Measurements from ENCODE around the gene ABHD17A.

DNA sequence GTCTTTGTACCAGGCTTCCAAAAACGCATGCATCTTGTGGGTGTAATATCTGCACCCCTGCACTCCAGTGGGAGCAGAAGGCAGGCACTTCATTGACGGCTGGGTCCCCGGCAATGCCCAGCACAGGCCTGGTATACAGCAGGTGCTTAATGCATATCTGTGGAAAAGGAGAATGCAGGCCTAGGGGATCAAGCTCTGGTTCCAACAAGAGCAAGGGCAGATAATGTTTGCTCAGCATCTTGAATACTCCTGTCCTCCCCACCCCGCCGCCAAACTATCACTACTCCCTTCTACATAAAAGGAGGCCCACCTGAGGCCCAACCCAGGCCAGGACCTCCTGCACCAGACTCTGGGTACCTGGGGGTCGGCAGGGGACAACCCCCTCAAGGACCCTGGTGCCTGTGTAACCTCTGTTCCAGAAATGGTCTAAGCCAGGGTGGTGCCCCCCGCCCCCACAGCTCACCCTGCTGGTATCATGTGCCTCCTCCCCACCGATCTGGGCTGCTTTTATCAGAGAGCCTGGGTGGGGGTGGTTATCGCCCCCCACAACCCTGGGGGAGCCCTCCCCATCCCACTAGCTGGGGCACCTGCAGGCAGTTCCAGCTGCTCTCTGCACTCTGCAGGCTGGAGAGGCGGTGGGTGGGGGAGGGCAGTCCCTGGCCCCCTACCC lies 26.7 kb downstream of the ABHD17A start:
- TF ChIP-seq MXI1 (IDR thresholded peaks at IDR 0.05; ENCODE audit: low read depth, low read length): no peak
- TF ChIP-seq, protein P1, sequence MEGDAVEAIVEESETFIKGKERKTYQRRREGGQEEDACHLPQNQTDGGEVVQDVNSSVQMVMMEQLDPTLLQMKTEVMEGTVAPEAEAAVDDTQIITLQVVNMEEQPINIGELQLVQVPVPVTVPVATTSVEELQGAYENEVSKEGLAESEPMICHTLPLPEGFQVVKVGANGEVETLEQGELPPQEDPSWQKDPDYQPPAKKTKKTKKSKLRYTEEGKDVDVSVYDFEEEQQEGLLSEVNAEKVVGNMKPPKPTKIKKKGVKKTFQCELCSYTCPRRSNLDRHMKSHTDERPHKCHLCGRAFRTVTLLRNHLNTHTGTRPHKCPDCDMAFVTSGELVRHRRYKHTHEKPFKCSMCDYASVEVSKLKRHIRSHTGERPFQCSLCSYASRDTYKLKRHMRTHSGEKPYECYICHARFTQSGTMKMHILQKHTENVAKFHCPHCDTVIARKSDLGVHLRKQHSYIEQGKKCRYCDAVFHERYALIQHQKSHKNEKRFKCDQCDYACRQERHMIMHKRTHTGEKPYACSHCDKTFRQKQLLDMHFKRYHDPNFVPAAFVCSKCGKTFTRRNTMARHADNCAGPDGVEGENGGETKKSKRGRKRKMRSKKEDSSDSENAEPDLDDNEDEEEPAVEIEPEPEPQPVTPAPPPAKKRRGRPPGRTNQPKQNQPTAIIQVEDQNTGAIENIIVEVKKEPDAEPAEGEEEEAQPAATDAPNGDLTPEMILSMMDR (IDR thresholded peaks at IDR 0.05): no peak
